HG02571 (cell line): ENCODE data around the gene LGALS3BP.

Source experiments
- ATAC-seq: cut with Tn5 transposase; IDR thresholded peaks from one replicate; pipeline ENCODE4 v1.9.1; 2021; ENCODE audit warnings: mild to moderate bottlenecking, moderate library complexity; ENCODE audit not compliant: unreplicated experiment

Gene LGALS3BP

GRCh38 chr17:78921437-78921971, 58.2 kb downstream of the LGALS3BP start:
- ATAC-seq, result no peak
